ENCODE measurements around the gene CCDC171.
"Not testable (repeated sequence)": the region's sequence is repeated elsewhere in the genome, so short reads cannot be mapped to it uniquely, and the experiment has no call there.

CCDC171 gene

DNA sequence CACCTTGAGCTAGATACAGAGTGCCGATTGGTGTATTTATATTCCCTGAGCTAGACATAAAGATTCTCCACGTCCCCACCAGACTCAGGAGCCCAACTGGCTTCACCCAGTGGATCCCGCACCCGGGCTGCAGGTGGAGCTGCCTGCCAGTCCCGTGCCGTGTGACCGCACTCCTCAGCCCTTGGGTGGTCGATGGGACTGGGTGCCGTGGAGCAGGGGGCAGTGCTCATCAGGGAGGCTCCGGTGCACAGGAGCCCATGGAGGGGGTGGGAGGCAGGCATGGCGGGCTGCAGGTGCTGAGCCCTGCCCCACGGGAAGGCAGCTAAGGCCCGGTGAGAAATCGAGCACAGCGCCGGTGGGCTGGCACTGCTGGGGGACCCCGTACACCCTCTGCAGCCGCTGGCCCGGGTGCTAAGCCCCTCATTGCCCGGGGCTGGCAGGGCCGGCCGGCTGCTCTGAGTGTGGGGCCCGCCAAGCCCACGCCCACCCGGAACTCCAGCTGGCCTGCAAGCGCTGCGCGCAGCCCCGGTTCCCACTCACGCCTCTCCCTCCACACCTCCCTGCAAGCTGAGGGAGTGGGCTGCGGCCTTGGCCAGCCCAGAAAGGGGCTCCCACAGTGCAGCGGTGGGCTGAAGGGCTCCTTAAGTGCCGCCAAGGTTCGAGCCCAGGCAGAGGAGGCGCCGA lies 147.2 kb downstream of the CCDC171 start:
- DNase-seq, result not testable (repeated sequence)

DNA sequence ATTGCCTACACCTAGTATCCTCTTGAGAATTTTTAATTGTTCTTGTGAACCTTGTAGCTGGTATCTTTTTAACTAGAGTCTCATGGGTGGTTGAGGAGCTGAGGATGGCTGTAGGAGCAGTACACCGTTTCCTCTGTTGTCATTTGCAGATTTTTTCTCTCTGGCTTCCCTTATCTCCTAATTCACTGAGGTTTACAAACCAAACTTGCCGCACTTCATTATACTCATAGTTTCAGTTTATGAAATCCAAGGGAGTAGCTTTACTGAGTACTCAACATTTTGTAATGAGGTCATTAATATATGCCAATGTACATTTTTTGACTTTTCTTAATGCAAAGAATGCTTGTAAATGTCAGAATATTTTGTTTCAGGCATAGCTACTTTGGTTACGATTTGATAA lies 154.2 kb downstream of the CCDC171 start:
- DNase-seq, result no peak

DNA sequence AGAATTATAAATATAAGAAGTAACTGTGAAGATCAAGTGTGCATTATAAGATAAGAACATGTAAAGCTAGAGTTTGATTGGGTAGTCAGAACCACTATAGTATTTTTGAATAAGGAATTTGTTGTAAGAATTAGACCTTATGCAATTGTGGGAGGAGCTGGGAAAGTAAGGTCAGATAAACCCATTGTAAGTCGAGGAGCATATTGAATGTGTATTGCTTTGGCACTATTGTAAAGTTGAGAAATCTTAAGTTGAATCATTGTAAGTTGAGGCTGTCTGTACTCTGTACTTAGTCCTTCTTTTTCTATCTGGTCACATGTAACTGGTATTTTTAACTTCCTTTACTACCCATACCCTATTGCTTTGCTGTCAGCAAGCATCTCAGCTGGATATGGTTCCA lies 158.7 kb downstream of the CCDC171 start:
- DNase-seq, result no peak

DNA sequence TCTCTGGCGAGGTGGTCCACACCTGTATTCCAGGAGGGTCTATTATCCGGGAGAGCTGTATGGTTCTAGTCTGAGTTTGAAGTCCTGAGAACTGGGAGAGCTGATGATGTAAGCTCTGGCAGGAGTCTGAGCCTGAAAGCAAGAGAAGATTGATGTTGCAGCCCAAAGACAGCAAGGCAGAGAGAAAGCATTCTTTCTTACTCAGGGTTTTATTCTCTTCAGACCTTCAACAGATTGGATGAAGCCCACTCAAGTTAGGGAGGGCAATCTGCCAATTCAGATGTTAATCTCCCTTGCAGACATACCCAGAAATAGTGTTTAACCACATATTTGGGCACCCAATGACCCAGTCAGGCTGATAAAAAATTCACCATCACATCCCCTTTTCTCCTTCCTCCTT lies 159.1 kb downstream of the CCDC171 start:
- DNase-seq, result no peak

DNA sequence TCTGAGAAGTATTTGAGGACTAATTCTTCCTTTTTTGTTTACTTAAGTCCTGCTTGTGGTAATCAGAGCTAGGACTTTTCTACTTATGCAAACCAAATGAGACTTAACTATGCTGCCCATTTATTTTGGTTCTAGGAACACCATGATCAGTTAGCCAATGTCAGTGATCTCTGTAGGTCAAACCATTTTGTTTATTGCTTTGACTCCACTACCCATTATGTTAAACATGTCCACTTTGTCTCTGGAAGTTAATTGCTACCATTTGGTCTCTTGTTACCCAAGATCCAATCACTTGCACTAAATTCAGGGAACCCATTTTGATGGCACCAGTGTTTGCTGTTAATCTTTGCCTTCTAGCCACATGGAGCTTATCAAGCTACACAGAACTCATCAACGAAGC lies 161.9 kb downstream of the CCDC171 start:
- DNase-seq, result no peak

DNA sequence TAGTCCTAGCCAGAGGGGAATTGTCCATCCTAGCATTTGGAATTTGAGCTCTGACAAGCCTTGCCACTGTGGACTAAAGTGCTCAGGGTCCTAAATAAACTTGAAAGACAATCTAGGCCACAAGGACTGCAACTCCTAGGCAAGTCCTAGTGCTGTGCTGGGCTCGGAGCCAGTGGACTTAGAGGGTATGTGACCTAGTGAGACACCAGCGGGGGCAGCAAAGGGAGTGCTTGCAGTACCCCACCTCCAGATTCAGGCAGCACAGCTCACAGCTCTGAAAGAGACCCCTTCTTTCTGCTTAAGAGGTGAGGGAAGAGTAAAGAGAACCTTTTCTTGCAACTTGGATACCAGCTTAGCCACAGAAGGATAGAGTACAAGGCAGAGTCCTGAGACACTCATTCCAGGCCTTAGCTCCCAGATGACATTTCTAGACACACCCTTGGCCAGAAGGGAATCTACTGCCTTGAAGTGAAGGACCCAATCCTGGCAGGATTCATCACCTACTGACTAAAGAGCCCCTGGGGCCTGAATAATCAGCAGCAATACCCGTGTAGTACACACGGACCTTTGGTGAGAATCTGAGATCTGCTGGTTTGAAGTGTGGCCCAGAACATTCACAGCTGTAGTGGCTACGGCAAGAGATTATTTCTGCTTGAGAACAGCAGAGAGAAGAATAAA lies 164.6 kb downstream of the CCDC171 start:
- DNase-seq, result no peak

DNA sequence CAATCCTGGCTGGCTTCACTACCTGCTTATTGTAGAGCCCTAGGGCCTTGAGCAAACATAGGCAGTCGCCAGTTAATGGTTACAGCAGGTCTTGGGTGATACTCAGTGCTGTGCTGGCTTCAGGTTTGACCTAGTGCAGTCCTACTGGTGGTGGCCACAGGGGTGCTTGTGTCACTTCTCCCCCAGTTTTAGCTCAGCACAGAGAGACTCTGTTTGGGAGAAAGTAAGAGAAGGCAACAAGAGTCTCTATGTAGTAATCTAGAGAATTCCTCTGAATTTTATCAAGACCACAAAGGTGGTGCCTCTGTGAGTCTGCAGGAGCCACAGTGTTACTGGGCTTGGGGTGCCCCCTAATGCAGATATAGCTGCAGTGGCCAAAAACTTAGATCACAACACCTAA lies 165.6 kb downstream of the CCDC171 start:
- DNase-seq, result no peak

DNA sequence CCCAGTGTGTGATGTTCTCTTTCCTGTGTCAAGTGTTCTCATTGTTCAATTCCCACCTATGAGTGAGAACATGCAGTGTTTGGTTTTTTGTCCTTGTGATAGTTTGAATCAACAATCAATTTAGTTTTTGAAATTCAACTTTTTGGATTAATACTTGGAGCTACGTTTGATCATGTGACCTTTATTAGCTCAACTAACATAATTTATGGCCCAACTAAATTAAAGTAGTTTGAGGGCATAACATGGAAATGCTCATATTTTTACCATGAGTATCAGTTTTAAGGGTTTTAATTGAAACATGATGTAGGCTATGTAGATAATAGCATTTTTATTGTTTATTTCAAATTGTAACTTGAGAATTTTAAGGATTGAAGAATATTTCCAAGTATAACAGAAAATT lies 168.0 kb downstream of the CCDC171 start:
- DNase-seq, result no peak

DNA sequence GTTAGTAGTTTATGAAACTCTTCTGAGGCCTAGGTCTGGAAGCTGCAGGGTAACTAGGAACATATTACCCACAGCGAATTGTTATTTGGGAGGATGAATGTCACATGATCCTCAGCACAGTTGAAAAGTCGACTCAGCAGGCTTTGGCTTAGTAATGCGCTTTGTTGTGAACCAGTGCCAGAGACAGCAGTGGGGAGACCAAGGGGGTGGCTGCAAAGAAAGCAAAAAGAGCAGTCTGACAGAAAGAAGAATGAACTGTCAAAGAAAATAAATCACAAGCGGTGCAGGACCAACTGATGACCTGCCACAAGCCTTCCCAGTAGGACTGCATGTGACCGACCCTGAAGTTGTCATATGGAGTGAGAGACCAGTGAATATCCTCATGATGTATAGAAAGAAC lies 170.0 kb downstream of the CCDC171 start:
- DNase-seq, result no peak

DNA sequence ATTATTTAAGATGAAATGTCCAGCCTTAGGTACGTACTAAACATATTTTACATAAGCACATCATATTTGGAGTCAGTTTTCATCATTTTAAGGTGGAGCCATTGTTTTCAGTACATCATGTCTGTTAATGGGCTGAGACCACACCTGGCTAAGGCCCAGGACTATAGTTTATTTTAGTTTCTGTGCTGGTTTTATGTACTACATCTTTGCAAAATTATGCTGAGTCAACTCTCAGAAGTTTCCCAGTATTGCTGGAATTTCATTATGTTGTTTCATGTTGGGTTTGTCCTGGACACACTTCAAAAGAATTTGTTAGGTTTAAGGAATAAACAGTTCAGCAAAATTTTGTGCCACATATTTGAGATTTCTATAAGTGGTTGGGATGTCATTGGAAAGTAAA lies 171.2 kb downstream of the CCDC171 start:
- no peak for DNase-seq

DNA sequence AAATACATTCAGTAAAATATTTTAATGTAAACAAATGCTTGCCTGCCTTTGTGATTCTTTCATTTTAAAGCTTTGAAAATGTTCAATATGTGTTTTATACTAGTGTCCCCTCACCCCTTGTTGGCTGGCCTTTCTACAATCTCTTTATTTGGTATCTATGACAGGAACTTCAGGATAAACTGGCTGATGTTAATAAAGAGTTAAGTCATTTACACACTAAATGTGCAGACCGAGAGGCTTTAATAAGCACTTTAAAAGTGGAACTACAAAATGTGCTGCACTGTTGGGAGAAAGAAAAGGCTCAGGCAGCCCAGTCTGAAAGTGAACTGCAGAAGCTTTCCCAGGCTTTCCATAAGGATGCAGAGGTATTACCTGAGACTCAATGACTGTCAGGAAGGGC lies 171.8 kb downstream of the CCDC171 start:
- no peak for DNase-seq

DNA sequence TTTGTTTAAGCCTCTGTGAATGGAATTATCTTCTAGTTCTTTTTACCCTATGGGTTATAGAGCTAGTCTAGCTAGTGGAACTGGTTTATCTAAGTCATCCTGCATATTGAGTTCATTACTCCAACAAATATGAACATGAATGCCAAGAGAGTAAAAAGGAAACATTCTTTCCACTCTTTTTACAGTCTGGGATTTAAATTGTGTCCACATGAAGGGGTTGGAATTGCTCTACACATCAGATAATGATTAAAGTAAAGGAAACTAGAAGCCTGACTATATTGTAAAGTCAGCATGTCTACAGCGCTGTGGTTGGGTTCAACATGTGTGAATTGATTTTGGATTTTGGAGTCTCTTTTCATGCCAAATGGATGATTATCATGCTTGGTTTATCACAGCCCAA lies 173.1 kb downstream of the CCDC171 start:
- no peak for DNase-seq

DNA sequence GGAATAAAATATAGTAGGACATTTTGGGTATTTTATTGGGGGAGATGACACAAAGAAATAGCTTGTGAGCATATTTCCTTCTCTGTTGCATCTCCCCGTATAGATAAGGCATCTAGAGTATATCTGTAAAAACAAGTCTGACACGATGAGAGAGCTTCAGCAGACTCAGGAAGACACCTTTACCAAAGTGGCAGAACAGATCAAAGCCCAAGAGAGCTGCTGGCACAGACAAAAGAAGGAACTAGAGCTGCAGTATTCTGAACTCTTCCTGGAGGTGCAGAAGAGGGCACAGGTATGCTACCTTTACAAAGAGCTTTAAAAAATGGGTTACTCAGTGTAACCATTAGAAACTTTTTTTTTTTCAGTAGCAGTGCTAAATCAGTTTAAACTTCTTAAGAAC lies 176.7 kb downstream of the CCDC171 start:
- DNase-seq, result no peak

DNA sequence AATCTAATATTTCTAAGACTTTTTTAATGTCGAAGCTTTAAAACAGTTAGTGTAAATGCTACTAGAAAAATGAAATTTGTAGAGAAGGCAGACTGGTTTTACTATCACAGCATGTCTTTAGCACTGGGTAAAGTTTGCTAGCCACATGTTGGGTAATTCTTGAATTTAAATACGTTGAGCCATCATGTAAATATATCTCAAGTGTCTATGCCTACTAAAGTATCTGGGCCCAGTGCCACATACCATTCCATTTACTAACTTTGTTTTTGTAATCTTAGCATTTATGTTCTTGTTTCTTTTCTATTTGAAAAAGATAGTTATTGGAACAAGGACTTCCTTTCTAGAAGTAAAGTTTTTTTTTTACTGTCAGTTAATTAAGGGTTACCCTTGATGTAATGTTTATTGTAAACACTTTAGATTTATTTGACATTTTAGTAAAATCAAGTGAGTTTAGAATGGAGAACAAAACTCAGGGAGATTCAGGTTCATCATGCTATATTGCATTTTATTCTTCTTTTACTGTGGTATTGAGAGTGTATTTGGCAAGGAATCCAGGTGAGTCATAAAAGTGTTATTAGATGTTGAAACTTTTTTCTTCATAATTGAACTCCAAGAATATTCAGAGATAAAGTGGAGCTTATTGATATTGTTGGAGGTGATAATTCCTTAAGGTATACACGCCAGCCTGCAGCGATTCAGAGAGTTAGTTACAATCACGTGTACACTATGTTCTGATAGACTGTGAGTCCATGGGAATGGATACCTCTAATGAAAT lies 182.4 kb downstream of the CCDC171 start:
- DNase-seq, result no peak

DNA sequence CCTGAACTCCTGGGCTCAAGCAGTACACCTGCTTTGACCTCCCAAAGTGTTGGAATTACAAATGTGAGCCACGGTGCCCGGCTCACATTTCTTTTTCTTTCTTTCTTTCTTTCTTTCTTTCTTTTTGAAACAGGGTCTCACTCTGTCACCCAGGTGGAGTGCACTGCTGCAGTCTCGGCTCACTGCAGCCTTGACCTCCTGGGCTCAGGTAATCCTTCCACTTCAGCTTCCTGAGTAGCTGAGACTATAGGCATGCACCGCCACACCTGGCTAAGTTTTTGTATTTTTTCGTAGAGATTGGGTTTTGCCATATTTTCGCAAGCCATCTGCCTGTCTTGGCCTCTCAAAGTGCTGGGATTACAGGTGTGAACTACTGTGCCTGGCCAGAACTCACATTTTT lies 183.7 kb downstream of the CCDC171 start:
- DNase-seq, result no peak

DNA sequence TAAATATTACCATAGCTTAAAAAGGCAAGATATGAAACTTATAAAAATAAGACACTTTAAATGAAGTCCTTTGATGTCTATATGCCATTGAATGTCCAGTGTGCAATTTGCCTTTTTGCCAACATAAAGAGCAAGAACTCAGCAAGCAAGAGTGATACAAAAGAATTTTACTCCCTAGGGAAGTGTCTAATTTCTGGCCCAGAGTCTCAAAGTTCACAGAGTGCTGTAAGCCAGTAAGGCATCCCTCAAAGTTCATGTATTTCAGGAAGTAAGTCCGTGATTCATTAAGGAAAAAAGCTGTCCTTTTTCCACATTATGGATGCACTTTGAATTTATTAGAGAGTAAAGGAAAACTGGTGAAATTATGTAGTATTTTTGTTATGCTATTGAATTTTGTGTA lies 185.2 kb downstream of the CCDC171 start:
- no peak for DNase-seq

DNA sequence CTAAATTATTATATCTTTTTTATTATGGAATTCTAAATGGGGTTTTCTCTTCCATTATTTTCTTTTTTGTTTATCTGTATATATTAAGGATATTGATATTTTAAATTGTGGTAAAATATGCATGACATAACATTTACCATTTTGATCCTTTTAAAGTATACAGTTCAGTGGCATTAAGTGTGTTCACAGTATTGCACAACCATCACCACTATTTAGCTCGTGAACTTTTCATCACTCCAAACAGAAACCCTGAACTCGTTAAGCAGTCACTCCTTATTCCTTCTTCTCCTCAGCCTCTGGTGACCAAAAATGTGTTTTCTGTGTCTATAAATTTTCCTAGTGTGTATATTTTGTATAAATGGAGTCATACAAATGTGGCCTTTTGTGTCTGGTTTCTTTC lies 188.2 kb downstream of the CCDC171 start:
- DNase-seq, result no peak

DNA sequence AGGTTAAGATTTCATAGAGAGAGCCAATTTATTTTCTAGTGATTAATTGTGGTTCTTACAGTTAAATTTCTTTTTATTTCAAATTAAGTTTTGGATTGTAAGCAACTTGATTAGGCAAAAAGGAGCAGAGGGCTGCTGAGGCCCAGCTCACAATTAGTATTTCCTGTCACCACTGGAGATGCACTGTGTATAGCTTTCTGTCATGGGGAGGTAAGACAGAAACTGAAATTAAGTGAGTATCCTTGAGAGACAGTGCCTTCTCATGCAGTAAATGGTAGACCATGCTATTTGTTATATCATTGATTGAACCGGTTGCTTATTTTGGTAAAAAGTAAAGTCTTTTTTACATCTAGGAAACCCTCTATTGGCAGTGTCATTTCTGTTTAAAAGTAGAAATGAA lies 190.7 kb downstream of the CCDC171 start:
- DNase-seq, result no peak

DNA sequence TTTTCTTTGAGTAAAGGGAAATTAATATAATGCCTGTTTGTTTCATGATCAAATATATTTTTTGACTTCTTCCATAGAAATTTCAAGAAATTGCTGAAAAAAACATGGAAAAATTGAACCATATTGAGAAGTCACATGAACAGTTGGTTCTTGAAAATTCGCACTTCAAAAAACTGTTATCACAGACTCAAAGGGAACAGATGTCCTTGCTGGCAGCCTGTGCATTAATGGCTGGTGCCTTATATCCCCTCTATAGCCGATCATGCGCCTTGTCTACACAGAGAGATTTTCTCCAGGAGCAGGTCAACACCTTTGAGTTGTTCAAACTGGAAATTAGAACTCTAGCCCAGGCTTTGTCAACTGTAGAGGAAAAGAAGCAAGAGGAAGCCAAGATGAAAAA lies 191.4 kb downstream of the CCDC171 start:
- no peak for DNase-seq

DNA sequence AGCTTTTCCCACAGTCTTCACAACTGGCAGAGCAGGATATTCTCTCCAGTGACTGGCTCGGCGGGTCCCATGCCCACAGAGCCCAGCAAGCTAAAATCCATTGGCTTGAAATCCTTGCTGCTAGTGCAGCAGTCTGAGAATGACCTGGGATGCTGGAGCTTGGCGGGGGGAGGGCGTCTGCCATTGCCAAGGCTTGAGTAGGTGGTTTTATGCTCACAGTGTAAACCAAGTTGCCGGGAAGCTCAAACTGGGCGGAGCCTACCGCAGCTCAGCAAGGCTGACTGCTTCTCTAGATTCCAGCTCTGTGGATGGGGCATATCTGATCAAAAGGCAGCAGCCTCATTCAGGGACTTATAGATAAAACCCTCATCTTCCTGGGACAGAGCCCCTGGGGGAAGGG lies 194.1 kb downstream of the CCDC171 start:
- no peak for DNase-seq

DNA sequence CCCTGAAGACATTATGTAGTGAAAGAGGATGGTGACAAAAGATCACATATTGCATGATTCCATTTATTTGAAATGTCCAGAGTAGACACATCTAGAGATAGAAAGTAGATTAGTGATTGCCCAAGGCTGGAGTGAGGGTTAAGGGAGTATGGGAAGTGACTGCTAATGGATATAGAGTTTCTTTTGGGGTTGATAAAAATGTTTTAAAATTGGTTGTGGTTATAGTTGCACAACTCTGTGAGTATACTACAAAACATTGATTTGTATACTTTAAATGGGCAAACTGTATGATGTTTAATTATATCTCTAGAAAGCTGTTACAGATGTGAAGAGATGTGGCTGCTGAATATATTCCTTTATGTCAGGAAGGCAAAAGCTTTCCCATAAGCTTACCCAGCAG lies 202.8 kb downstream of the CCDC171 start:
- DNase-seq, result no peak

DNA sequence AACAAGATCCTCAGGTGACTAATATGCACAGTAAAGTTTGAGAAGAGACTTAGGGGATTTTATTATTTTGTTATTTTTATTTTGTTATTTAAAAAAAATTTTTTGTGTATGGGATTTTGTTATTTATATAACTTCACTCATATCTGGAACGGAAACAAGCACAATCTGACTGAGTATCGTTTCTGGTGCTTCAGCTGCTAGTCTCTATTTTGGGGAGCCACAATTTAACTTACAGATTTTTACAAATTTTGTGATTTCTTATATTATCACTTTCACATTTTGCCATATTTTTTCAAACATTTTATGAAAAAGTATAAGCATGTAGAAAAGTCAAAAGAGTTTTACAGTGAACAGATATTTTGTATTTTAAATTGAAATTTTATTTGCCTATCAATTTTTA lies 208.7 kb downstream of the CCDC171 start:
- no peak for DNase-seq

DNA sequence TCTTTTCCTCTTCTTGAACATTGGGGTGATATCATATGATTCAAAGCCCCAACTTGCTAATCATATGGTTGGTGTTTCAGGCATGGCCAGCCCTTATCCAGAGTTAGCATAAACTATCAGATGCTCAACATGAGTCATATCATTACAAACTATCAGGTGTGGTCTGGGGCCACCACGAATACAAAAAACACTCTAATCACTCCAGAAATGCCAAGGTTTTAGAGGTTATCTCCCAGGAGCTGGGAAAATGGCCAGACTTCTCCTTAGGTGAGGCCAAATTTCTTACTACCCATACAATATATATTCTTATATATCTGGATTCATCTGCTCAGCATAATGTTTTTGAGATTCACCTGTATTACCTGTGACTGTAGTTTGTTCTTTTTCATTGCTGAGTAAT lies 210.5 kb downstream of the CCDC171 start:
- no peak for DNase-seq

DNA sequence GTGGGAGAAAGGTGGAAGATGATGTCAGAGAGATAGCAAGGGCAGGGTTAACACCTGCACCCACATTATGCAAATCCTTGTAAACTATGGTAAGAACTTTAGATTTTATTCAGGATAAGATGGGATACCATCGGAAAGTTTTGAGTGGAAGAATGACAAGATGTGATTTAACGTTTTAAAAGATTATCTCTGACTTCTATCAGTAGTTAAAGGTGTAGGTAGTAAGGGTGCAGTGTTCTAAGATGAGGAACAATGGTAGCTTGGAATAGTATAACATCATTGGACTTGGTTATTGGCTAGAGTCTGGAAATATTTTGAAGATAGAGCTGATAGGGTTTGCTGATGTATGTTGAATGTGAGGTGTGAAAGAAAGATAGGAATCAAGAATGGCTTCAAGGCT lies 211.3 kb downstream of the CCDC171 start:
- no peak for DNase-seq

All from activated CD4-positive, alpha-beta T cell treated with anti-CD3 and anti-CD28 coated beads, Interleukin-2, Interleukin-6, amounts not matched to agents 100 ng/mL and 50 ng/mL, durations not matched to agents 16 hours and 8 hours (primary cell).